Glutamatergic neuron (in vitro differentiated cells): ENCODE measurements around the gene SNAI3. TPM values are rescaled to one million over a fixed set of nuclear protein-coding genes. Genes with fewer than 3 reads are reported as not detected.

Experiments used
- DNase-seq: peaks from one replicate; pipeline ENCODE4 v3.0.0; 2022
- H3K27ac Mint-ChIP-seq: one replicate; pipeline ENCODE4 v1.8.0; 2020; ENCODE audit warnings: mild to moderate bottlenecking, mixed read lengths, inconsistent platforms; ENCODE audit not compliant: unreplicated experiment
- H3K27me3 Mint-ChIP-seq: one replicate; pipeline ENCODE4 v1.8.0; 2020; ENCODE audit warnings: mild to moderate bottlenecking, moderate library complexity, mixed read lengths, inconsistent platforms; ENCODE audit not compliant: unreplicated experiment
- H3K36me3 Mint-ChIP-seq: one replicate; pipeline ENCODE4 v1.8.0; 2020; ENCODE audit warnings: mild to moderate bottlenecking, mixed read lengths, inconsistent platforms; ENCODE audit not compliant: unreplicated experiment
- H3K4me1 Mint-ChIP-seq: one replicate; pipeline ENCODE4 v1.8.0; 2020; ENCODE audit warnings: mild to moderate bottlenecking, low read depth, mixed read lengths, inconsistent platforms; ENCODE audit not compliant: unreplicated experiment
- H3K4me3 Mint-ChIP-seq: one replicate; pipeline ENCODE4 v1.8.0; 2020; ENCODE audit warnings: mild to moderate bottlenecking, mixed read lengths, inconsistent platforms; ENCODE audit not compliant: unreplicated experiment
- H3K9me3 Mint-ChIP-seq: one replicate; pipeline ENCODE4 v1.8.0; 2020; ENCODE audit warnings: mild to moderate bottlenecking, moderate library complexity, mixed read lengths, inconsistent platforms; ENCODE audit not compliant: unreplicated experiment
- total RNA-seq: library from RNA; stranded (reverse); fragmentation: NEBNext Ultra II Directional; extraction: Animal tissue kit (Norgen Biotek cat#: 25700); gene quantifications from one replicate; pipeline ENCODE4 v1.2.1, GENCODE V29; 2021; ENCODE audit not compliant: unreplicated experiment
- TF ChIP-seq, protein P1 (sequence below): fragments of 200-600 bp; sonication (generic); IDR thresholded peaks from one replicate; pipeline ENCODE4 v1.5.0; 2021; ENCODE audit not compliant: partially characterized antibody, unreplicated experiment

Gene SNAI3
- total RNA-seq, 1 donor from 2014 or later, result not detected

DNA sequence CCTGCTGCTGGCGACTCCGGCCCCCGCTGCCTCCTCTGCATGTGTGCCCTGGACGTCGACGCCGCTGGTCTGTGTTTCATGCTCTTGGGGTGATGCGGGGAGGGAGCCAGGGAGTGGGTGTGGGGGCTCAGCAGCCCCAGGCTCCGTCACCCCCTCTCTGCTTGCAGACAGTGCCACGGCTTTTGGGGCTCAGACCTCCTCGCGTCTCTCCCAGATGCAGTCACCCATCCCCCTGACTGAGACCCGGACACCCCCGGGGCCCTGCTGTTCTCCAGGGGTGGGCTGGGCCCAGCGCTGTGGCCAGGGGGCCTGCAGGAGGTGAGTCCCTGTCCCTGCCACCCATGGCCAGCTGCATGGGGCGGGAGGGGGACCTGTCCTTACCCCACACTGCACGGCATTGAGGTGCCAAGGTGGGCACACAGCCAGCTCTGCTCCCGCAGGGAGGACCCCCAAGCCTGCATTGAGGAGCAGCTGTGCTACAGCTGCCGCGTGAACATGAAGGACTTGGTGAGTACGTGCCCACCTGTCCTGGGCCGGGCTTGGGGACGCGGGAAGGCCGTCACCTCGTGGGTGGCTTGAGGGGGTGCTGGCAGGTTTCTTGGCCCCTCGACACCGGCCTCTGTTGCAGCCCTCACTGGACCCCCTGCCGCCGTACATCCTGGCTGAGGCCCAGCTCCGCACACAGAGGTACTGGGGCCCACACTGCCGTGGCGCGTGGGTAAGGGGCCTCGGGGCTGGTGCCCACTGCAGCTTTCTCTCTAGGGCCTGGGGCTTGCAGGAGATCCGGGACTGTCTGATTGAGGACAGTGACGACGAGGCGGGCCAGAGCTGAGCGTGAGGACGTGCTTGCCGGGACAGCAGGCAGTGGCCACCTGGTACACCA lies 28.4 kb upstream of the SNAI3 start:
- H3K36me3 Mint-ChIP-seq, result peaks cover 4% of the 10 kb centered on the region
- H3K4me1 Mint-ChIP-seq, result no peaks in the 10 kb centered on the region
- TF ChIP-seq, protein P1, sequence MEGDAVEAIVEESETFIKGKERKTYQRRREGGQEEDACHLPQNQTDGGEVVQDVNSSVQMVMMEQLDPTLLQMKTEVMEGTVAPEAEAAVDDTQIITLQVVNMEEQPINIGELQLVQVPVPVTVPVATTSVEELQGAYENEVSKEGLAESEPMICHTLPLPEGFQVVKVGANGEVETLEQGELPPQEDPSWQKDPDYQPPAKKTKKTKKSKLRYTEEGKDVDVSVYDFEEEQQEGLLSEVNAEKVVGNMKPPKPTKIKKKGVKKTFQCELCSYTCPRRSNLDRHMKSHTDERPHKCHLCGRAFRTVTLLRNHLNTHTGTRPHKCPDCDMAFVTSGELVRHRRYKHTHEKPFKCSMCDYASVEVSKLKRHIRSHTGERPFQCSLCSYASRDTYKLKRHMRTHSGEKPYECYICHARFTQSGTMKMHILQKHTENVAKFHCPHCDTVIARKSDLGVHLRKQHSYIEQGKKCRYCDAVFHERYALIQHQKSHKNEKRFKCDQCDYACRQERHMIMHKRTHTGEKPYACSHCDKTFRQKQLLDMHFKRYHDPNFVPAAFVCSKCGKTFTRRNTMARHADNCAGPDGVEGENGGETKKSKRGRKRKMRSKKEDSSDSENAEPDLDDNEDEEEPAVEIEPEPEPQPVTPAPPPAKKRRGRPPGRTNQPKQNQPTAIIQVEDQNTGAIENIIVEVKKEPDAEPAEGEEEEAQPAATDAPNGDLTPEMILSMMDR, result no peak
- no peaks in the 10 kb centered on the region for H3K9me3 Mint-ChIP-seq
- no peaks in the 10 kb centered on the region for H3K27me3 Mint-ChIP-seq
- no peak for DNase-seq
- H3K27ac Mint-ChIP-seq, result no peak overlapping the region
- H3K4me3 Mint-ChIP-seq, result no peak overlapping the region

DNA sequence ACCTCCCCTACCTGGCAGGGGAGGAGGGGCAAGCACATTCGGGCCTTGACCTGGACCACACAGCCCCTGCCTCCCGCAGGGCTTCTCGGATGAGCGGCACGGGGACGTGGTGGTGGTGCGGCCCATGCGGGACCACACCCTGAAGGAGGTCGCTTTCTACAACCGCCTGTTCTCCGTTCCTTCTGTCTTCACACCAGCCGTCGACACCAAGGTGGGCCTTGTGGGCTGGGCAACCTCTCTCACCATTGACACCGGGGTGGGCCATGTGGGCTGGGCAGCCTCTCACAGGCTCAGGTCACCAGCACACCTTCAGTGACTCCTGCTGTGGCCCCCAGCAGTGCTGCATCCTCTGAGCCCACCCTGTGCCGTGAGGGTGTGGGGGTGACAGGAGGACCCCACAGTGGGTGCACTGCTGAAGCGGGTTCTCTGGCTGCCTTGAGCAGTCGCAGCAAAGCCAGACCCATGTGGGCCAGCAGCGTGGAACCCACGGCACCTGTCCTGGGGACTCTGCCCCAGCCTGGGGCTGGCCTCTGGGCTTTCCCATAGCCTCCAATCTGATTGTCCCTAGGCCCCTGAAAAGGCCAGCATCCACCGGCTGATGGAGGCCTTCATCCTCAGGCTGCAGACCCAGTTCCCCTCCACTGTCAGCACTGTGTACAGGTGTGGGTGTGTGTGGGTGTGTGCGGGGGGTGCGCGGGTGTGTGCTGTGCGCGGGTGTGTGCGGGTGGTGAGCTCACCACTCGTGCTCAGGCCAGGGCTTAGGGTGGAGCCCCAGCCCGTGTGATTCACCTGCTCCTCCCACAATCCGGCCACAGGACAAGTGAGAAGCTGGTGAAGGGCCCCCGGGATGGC lies 27.5 kb upstream of the SNAI3 start:
- no peaks in the 10 kb centered on the region for H3K9me3 Mint-ChIP-seq
- no peak overlapping the region for H3K27ac Mint-ChIP-seq
- H3K4me3 Mint-ChIP-seq, result no peak overlapping the region
- H3K36me3 Mint-ChIP-seq, result peaks cover 4% of the 10 kb centered on the region
- TF ChIP-seq, protein P1, result no peak
- DNase-seq, result no peak
- no peaks in the 10 kb centered on the region for H3K4me1 Mint-ChIP-seq
- H3K27me3 Mint-ChIP-seq, result no peaks in the 10 kb centered on the region

DNA sequence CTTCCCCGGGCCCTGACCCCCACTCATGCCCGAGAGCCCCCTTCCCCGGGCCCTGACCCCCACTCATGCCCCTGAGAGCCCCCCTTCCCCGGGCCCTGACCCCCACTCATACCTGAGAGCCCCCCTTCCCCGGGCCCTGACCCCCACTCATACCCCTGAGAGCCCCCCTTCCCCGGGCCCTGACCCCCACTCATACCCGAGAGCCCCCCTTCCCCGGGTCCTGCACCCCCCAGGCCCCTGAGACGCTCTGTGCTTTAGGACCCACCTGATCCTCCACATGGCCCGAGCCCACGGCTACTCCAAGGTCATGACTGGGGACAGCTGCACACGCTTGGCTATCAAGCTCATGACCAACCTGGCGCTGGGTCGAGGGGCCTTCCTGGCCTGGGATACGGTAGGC lies 26.7 kb upstream of the SNAI3 start:
- no peak overlapping the region for H3K27ac Mint-ChIP-seq
- H3K36me3 Mint-ChIP-seq, result peaks cover 4% of the 10 kb centered on the region
- no peak for DNase-seq
- H3K9me3 Mint-ChIP-seq, result no peaks in the 10 kb centered on the region
- TF ChIP-seq, protein P1, result no peak
- H3K27me3 Mint-ChIP-seq, result no peaks in the 10 kb centered on the region
- no peaks in the 10 kb centered on the region for H3K4me1 Mint-ChIP-seq
- no peak overlapping the region for H3K4me3 Mint-ChIP-seq

DNA sequence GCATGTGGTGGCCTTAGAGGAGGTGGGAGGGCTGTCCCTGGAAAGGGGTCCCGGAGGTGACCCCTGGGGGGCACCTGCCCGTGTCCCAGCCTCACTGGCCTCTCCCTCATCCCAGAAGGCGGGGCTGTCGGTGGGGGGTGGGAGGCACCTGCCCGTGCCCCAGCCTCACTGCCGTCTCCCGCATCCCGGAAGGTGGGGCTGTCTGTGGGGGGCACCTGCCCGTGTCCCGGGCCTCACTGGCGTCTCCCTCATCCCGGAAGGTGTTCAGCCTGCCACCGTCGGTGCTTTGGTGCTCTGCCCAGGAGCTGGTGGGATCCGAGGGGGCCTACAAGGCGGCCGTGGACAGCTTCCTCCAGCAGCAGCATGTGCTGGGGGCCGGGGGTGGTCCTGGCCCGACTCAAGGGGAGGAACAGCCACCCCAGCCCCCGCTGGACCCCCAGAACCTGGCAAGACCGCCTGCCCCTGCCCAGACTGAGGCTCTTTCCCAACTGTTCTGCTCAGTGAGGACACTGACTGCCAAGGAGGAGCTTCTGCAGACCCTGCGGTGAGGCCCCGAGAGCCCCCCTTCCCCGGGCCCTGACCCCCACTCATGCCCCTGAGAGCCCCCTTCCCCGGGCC lies 26.2 kb upstream of the SNAI3 start:
- peaks cover 4% of the 10 kb centered on the region for H3K36me3 Mint-ChIP-seq
- no peak overlapping the region for H3K4me3 Mint-ChIP-seq
- TF ChIP-seq, protein P1, result no peak
- H3K4me1 Mint-ChIP-seq, result peaks cover 1% of the 10 kb centered on the region
- H3K9me3 Mint-ChIP-seq, result no peaks in the 10 kb centered on the region
- DNase-seq, result no peak
- H3K27ac Mint-ChIP-seq, result no peak overlapping the region
- H3K27me3 Mint-ChIP-seq, result no peaks in the 10 kb centered on the region
